ENCODE measurements around the gene PAFAH1B2. TPM values are rescaled to one million over a fixed set of nuclear protein-coding genes. Genes with fewer than 3 reads are reported as not detected.
"Not testable (repeated sequence)": the region's sequence is repeated elsewhere in the genome, so short reads cannot be mapped to it uniquely, and the experiment has no call there.

PAFAH1B2 gene
- total RNA-seq, 6 experiments from 2014 or later = 113 to 130 (median 122) TPM

- H3K27ac Mint-ChIP-seq, H3K4me3 Mint-ChIP-seq, H3K9me3 Mint-ChIP-seq, DNase-seq: not testable (repeated sequence)
- peak; percentile 26; the same call in 1 of the 2 replicates for TF ChIP-seq CTCF (IDR thresholded peaks at IDR 0.05)
- Mint-ChIP-seq H3K36me3 (ENCODE audit: low read depth) (peaks cover 25% of the 10 kb centered on the region), H3K4me1 (ENCODE audit: low read depth) (peaks cover 25% of the 10 kb centered on the region), H3K27me3 (ENCODE audit: insufficient read depth) (peaks cover 17% of the 10 kb centered on the region)
These were observed 64.6 kb downstream of the PAFAH1B2 start for GRCh38 chr11:117208710-117209109.

GRCh38 chr11:117209351-117210125 lies 65.5 kb downstream of the PAFAH1B2 start:
- H3K27ac Mint-ChIP-seq = peak overlapping the region; percentile 3; the same call in 1 of the 2 replicates
- H3K4me1 Mint-ChIP-seq (ENCODE audit: low read depth) = peaks cover 18% of the 10 kb centered on the region
- DNase-seq = peak; percentile 30
- peaks cover 25% of the 10 kb centered on the region for H3K36me3 Mint-ChIP-seq (ENCODE audit: low read depth)
- not testable (repeated sequence) for H3K4me3 Mint-ChIP-seq, H3K9me3 Mint-ChIP-seq
- H3K27me3 Mint-ChIP-seq (ENCODE audit: insufficient read depth) = peaks cover 23% of the 10 kb centered on the region

GRCh38 chr11:117210620-117211019 lies 66.5 kb downstream of the PAFAH1B2 start:
- no peaks in the 10 kb centered on the region for H3K9me3 Mint-ChIP-seq
- H3K27ac Mint-ChIP-seq = peak overlapping the region; percentile 63; the same call in 1 of the 2 replicates
- no peak for DNase-seq
- peaks cover 19% of the 10 kb centered on the region for H3K27me3 Mint-ChIP-seq (ENCODE audit: insufficient read depth)
- H3K4me1 Mint-ChIP-seq (ENCODE audit: low read depth) = peaks cover 7% of the 10 kb centered on the region
- peaks cover 18% of the 10 kb centered on the region for H3K36me3 Mint-ChIP-seq (ENCODE audit: low read depth)
- no peak for TF ChIP-seq CTCF (IDR thresholded peaks at IDR 0.05)
- no peak overlapping the region for H3K4me3 Mint-ChIP-seq

- Mint-ChIP-seq H3K27ac (no peak overlapping the region), H3K36me3 (ENCODE audit: low read depth) (peaks cover 24% of the 10 kb centered on the region), H3K4me1 (ENCODE audit: low read depth) (no peaks in the 10 kb centered on the region), H3K9me3 (no peaks in the 10 kb centered on the region), H3K27me3 (ENCODE audit: insufficient read depth) (peaks cover 19% of the 10 kb centered on the region), H3K4me3 (no peak overlapping the region)
- DNase-seq = no peak
- no peak for TF ChIP-seq CTCF (IDR thresholded peaks at IDR 0.05)
These were observed 68.7 kb downstream of the PAFAH1B2 start for GRCh38 chr11:117212697-117213355.

- no peak for DNase-seq
- no peaks in the 10 kb centered on the region for H3K9me3 Mint-ChIP-seq
- no peak overlapping the region for H3K27ac Mint-ChIP-seq
- no peak overlapping the region for H3K4me3 Mint-ChIP-seq
- H3K36me3 Mint-ChIP-seq (ENCODE audit: low read depth) = peaks cover 34% of the 10 kb centered on the region
- peaks cover 13% of the 10 kb centered on the region for H3K27me3 Mint-ChIP-seq (ENCODE audit: insufficient read depth)
- H3K4me1 Mint-ChIP-seq (ENCODE audit: low read depth) = no peaks in the 10 kb centered on the region
- no peak for TF ChIP-seq CTCF (IDR thresholded peaks at IDR 0.05)
These were observed 70.5 kb downstream of the PAFAH1B2 start for GRCh38 chr11:117214404-117215110.
